Measurements from ENCODE around the gene SPTLC2.

SPTLC2 gene

GRCh38 chr14:77623201-77623600, 6.8 kb upstream of the SPTLC2 start:
- Histone ChIP-seq H4K8ac (ENCODE audit: low read depth, low read length) (no peak overlapping the region), H3K27me3 (ENCODE audit: control insufficient read depth in 3 of 3, insufficient read depth in 3 of 3, low read depth in 1 of 3, low read length in 3 of 3) (peaks cover 0 to 8% (median 0%) of the 10 kb centered on the region in 3 experiments), H2AK5ac (ENCODE audit: low read depth, low read length) (no peak overlapping the region), H2BK15ac (ENCODE audit: low read length) (no peak overlapping the region), H2BK12ac (ENCODE audit: low read length) (no peak overlapping the region), H2AFZ (ENCODE audit: low read length) (peak overlapping the region; percentile 17), H2BK120ac (ENCODE audit: low read depth, low read length) (no peak overlapping the region), H3K4me2 (ENCODE audit: insufficient read depth, low read length, poor library complexity, severe bottlenecking) (no peak overlapping the region), H3K9me3 (replicated peaks in 1 of 2; ENCODE audit: control insufficient read depth in 2 of 2, insufficient read depth in 1 of 2, low read depth in 1 of 2, low read length in 2 of 2) (no peaks in the 10 kb centered on the region), H3K9ac (ENCODE audit: low read depth, low read length, poor library complexity) (no peak overlapping the region), H3K14ac (ENCODE audit: low read length) (no peak overlapping the region), H3K4me3 (ENCODE audit: low read length in 2 of 2) (no peak overlapping the region), H3K79me1 (ENCODE audit: low read depth, low read length) (no peaks in the 10 kb centered on the region), H3K18ac (ENCODE audit: low read length) (no peak overlapping the region), H3K27ac (replicated peaks; ENCODE audit: low read length) (no peak overlapping the region), H2BK5ac (ENCODE audit: low read length) (no peak overlapping the region), H4K91ac (ENCODE audit: low read depth, low read length, poor library complexity) (no peak overlapping the region), H3K36me3 (replicated peaks in 1 of 2; ENCODE audit: control insufficient read depth in 2 of 2, insufficient read depth in 2 of 2, low read length in 2 of 2) (no peaks in the 10 kb centered on the region), H3K4me1 (ENCODE audit: control insufficient read depth in 2 of 2, insufficient read depth in 1 of 2, low read depth in 1 of 2, low read length in 2 of 2) (no peaks in the 10 kb centered on the region), H3K23ac (ENCODE audit: low read depth, low read length, poor library complexity) (no peak overlapping the region), H3K4ac (ENCODE audit: low read length) (no peak overlapping the region)
- no peak for DNase-seq (ENCODE audit: low spot score)
- WGBS, 2 donors (ENCODE audit: extremely low coverage in 2 of 2, insufficient read length in 2 of 2, insufficient replicate concordance in 1 of 2) = no CpG with 5 or more reads among the region's 1 CpG

- H3K4ac ChIP-seq (ENCODE audit: low read length) = no peak overlapping the region
- no peak overlapping the region for H2AFZ ChIP-seq (ENCODE audit: low read length)
- no peak overlapping the region for H2BK120ac ChIP-seq (ENCODE audit: low read depth, low read length)
- H2BK12ac ChIP-seq (ENCODE audit: low read length) = no peak overlapping the region
- no CpG with 5 or more reads among the region's 1 CpG for WGBS, 2 donors (ENCODE audit: extremely low coverage in 2 of 2, insufficient read length in 2 of 2, insufficient replicate concordance in 1 of 2)
- H3K4me3 ChIP-seq (ENCODE audit: low read length in 2 of 2) = no peak overlapping the region
- H4K8ac ChIP-seq (ENCODE audit: low read depth, low read length) = no peak overlapping the region
- no peaks in the 10 kb centered on the region for H3K9me3 ChIP-seq (replicated peaks in 1 of 2; ENCODE audit: control insufficient read depth in 2 of 2, insufficient read depth in 1 of 2, low read depth in 1 of 2, low read length in 2 of 2)
- H4K91ac ChIP-seq (ENCODE audit: low read depth, low read length, poor library complexity) = no peak overlapping the region
- no peaks in the 10 kb centered on the region for H3K36me3 ChIP-seq (replicated peaks in 1 of 2; ENCODE audit: control insufficient read depth in 2 of 2, insufficient read depth in 2 of 2, low read length in 2 of 2)
- no peak overlapping the region for H3K4me2 ChIP-seq (ENCODE audit: insufficient read depth, low read length, poor library complexity, severe bottlenecking)
- DNase-seq (ENCODE audit: low spot score) = no peak
- H3K27ac ChIP-seq (replicated peaks; ENCODE audit: low read length) = no peak overlapping the region
- no peak overlapping the region for H3K18ac ChIP-seq (ENCODE audit: low read length)
- H3K79me1 ChIP-seq (ENCODE audit: low read depth, low read length) = no peaks in the 10 kb centered on the region
- H3K4me1 ChIP-seq (ENCODE audit: control insufficient read depth in 2 of 2, insufficient read depth in 1 of 2, low read depth in 1 of 2, low read length in 2 of 2) = no peaks in the 10 kb centered on the region
- H2BK5ac ChIP-seq (ENCODE audit: low read length) = no peak overlapping the region
- no peak overlapping the region for H2AK5ac ChIP-seq (ENCODE audit: low read depth, low read length)
- no peak overlapping the region for H2BK15ac ChIP-seq (ENCODE audit: low read length)
- H3K27me3 ChIP-seq (ENCODE audit: control insufficient read depth in 3 of 3, insufficient read depth in 3 of 3, low read depth in 1 of 3, low read length in 3 of 3) = peaks cover 0 to 8% (median 0%) of the 10 kb centered on the region in 3 experiments
- no peak overlapping the region for H3K9ac ChIP-seq (ENCODE audit: low read depth, low read length, poor library complexity)
- H3K14ac ChIP-seq (ENCODE audit: low read length) = no peak overlapping the region
- H3K23ac ChIP-seq (ENCODE audit: low read depth, low read length, poor library complexity) = no peak overlapping the region
Observed at GRCh38 chr14:77622366-77622961, 6.0 kb upstream of the SPTLC2 start.

GRCh38 chr14:77620222-77620870, 3.9 kb upstream of the SPTLC2 start:
- Histone ChIP-seq H2BK120ac (ENCODE audit: low read depth, low read length) (no peak overlapping the region), H3K9ac (ENCODE audit: low read depth, low read length, poor library complexity) (no peak overlapping the region), H2BK12ac (ENCODE audit: low read length) (no peak overlapping the region), H3K18ac (ENCODE audit: low read length) (no peak overlapping the region), H3K23ac (ENCODE audit: low read depth, low read length, poor library complexity) (no peak overlapping the region), H3K4me3 (ENCODE audit: low read length in 2 of 2) (no peak overlapping the region), H2BK5ac (ENCODE audit: low read length) (no peak overlapping the region), H4K91ac (ENCODE audit: low read depth, low read length, poor library complexity) (no peak overlapping the region), H2AFZ (ENCODE audit: low read length) (no peak overlapping the region), H3K36me3 (replicated peaks in 1 of 2; ENCODE audit: control insufficient read depth in 2 of 2, insufficient read depth in 2 of 2, low read length in 2 of 2) (no peaks in the 10 kb centered on the region), H2BK15ac (ENCODE audit: low read length) (no peak overlapping the region), H3K27me3 (ENCODE audit: control insufficient read depth in 3 of 3, insufficient read depth in 3 of 3, low read depth in 1 of 3, low read length in 3 of 3) (peaks cover 0 to 8% (median 0%) of the 10 kb centered on the region in 3 experiments), H2AK5ac (ENCODE audit: low read depth, low read length) (no peak overlapping the region), H3K27ac (replicated peaks; ENCODE audit: low read length) (no peak overlapping the region), H3K4me1 (ENCODE audit: control insufficient read depth in 2 of 2, insufficient read depth in 1 of 2, low read depth in 1 of 2, low read length in 2 of 2) (peaks cover 0 to under 1% of the 10 kb centered on the region in 2 donors), H3K14ac (ENCODE audit: low read length) (no peak overlapping the region), H3K79me1 (ENCODE audit: low read depth, low read length) (no peaks in the 10 kb centered on the region), H3K9me3 (replicated peaks in 1 of 2; ENCODE audit: control insufficient read depth in 2 of 2, insufficient read depth in 1 of 2, low read depth in 1 of 2, low read length in 2 of 2) (no peaks in the 10 kb centered on the region), H3K4me2 (ENCODE audit: insufficient read depth, low read length, poor library complexity, severe bottlenecking) (no peak overlapping the region), H3K4ac (ENCODE audit: low read length) (no peak overlapping the region), H4K8ac (ENCODE audit: low read depth, low read length) (no peak overlapping the region)
- no peak for DNase-seq (ENCODE audit: low spot score)
- no CpG with 5 or more reads among the region's 16 CpGs for WGBS, 2 donors (ENCODE audit: extremely low coverage in 2 of 2, insufficient read length in 2 of 2, insufficient replicate concordance in 1 of 2)

GRCh38 chr14:77618381-77618970, 2.0 kb upstream of the SPTLC2 start:
- no peak for DNase-seq (ENCODE audit: low spot score)

More at GRCh38 chr14:77618381-77618970, 2.0 kb upstream of the SPTLC2 start:
- Histone ChIP-seq H3K9ac (ENCODE audit: low read depth, low read length, poor library complexity) (no peak overlapping the region), H2BK12ac (ENCODE audit: low read length) (no peak overlapping the region), H3K27ac (replicated peaks; ENCODE audit: low read length) (no peak overlapping the region), H4K8ac (ENCODE audit: low read depth, low read length) (no peak overlapping the region), H3K4me3 (ENCODE audit: low read length in 2 of 2) (no peak overlapping the region), H3K27me3 (ENCODE audit: control insufficient read depth in 3 of 3, insufficient read depth in 3 of 3, low read depth in 1 of 3, low read length in 3 of 3) (peaks cover 0 to 8% (median 0%) of the 10 kb centered on the region in 3 experiments), H2AFZ (ENCODE audit: low read length) (peak overlapping the region; percentile 19), H4K91ac (ENCODE audit: low read depth, low read length, poor library complexity) (no peak overlapping the region), H3K14ac (ENCODE audit: low read length) (no peak overlapping the region), H3K4me2 (ENCODE audit: insufficient read depth, low read length, poor library complexity, severe bottlenecking) (no peak overlapping the region), H2BK5ac (ENCODE audit: low read length) (no peak overlapping the region), H2AK5ac (ENCODE audit: low read depth, low read length) (no peak overlapping the region), H3K23ac (ENCODE audit: low read depth, low read length, poor library complexity) (no peak overlapping the region), H3K9me3 (replicated peaks in 1 of 2; ENCODE audit: control insufficient read depth in 2 of 2, insufficient read depth in 1 of 2, low read depth in 1 of 2, low read length in 2 of 2) (no peaks in the 10 kb centered on the region), H3K4me1 (ENCODE audit: control insufficient read depth in 2 of 2, insufficient read depth in 1 of 2, low read depth in 1 of 2, low read length in 2 of 2) (peaks cover 0 to 6% of the 10 kb centered on the region in 2 donors), H3K18ac (ENCODE audit: low read length) (no peak overlapping the region), H2BK120ac (ENCODE audit: low read depth, low read length) (no peak overlapping the region), H2BK15ac (ENCODE audit: low read length) (no peak overlapping the region), H3K79me1 (ENCODE audit: low read depth, low read length) (no peaks in the 10 kb centered on the region), H3K4ac (ENCODE audit: low read length) (no peak overlapping the region), H3K36me3 (replicated peaks in 1 of 2; ENCODE audit: control insufficient read depth in 2 of 2, insufficient read depth in 2 of 2, low read length in 2 of 2) (no peaks in the 10 kb centered on the region)
- no CpG with 5 or more reads among the region's 6 CpGs for WGBS, 2 donors (ENCODE audit: extremely low coverage in 2 of 2, insufficient read length in 2 of 2, insufficient replicate concordance in 1 of 2)

Data from neuronal stem cell (in vitro differentiated cells).